Measurements from ENCODE around the gene CLIC4. TPM values are rescaled to one million over a fixed set of nuclear protein-coding genes. Genes with fewer than 3 reads are reported as not detected.
"Not testable (repeated sequence)": the region's sequence is repeated elsewhere in the genome, so short reads cannot be mapped to it uniquely, and the experiment has no call there.

Gene CLIC4
- total RNA-seq, 4 donors from 2014 or later, result 294 to 434 (median 374) TPM

- H3K27ac ChIP-seq, result no peak overlapping the region
- no peaks in the 10 kb centered on the region for H3K27me3 ChIP-seq
- H3K9me3 ChIP-seq, result no peaks in the 10 kb centered on the region
- H3K4me3 ChIP-seq, result no peak overlapping the region
- TF ChIP-seq POLR2A (IDR thresholded peaks at IDR 0.05), result no peak
- TF ChIP-seq CTCF (IDR thresholded peaks at IDR 0.05), result no peak
- DNase-seq, result no peak
- intact Hi-C loops (cut with DNase I; ENCODE audit: low total_unique reads), result no loop called here
- H3K4me1 ChIP-seq, result no peaks in the 10 kb centered on the region
- no peaks in the 10 kb centered on the region for H3K36me3 ChIP-seq
Measured at GRCh38 chr1:24888061-24888970, 143.1 kb downstream of the CLIC4 start.

- no peak overlapping the region for H3K27ac ChIP-seq
- intact Hi-C loops (cut with DNase I; ENCODE audit: low total_unique reads), result no loop called here
- no peaks in the 10 kb centered on the region for H3K4me1 ChIP-seq
- TF ChIP-seq CTCF (IDR thresholded peaks at IDR 0.05) (no peak), POLR2A (IDR thresholded peaks at IDR 0.05) (no peak)
- H3K36me3 ChIP-seq, result no peaks in the 10 kb centered on the region
- H3K9me3 ChIP-seq, result no peaks in the 10 kb centered on the region
- H3K27me3 ChIP-seq, result no peaks in the 10 kb centered on the region
- H3K4me3 ChIP-seq, result no peak overlapping the region
- no peak for DNase-seq
Measured at GRCh38 chr1:24888971-24889676, 143.9 kb downstream of the CLIC4 start.

- Histone ChIP-seq H3K36me3 (no peaks in the 10 kb centered on the region), H3K9me3 (no peaks in the 10 kb centered on the region), H3K27me3 (no peaks in the 10 kb centered on the region), H3K4me1 (no peaks in the 10 kb centered on the region), H3K27ac (no peak overlapping the region), H3K4me3 (no peak overlapping the region)
- no peak for DNase-seq
- TF ChIP-seq POLR2A (IDR thresholded peaks at IDR 0.05) (no peak), CTCF (IDR thresholded peaks at IDR 0.05) (no peak)
- intact Hi-C loops (cut with DNase I; ENCODE audit: low total_unique reads), result no loop called here
Measured at GRCh38 chr1:24890887-24891286, 145.6 kb downstream of the CLIC4 start.

- H3K4me3 ChIP-seq; H3K27me3 ChIP-seq; H3K27ac ChIP-seq; DNase-seq; intact Hi-C loops (cut with DNase I; ENCODE audit: low total_unique reads); H3K4me1 ChIP-seq; H3K36me3 ChIP-seq; H3K9me3 ChIP-seq: not testable (repeated sequence)
Measured at GRCh38 chr1:24891367-24891766, 146.1 kb downstream of the CLIC4 start.

GRCh38 chr1:24892188-24893153 is 147.2 kb downstream of the CLIC4 start:
- TF ChIP-seq POLR2A (IDR thresholded peaks at IDR 0.05) (no peak), CTCF (IDR thresholded peaks at IDR 0.05) (no peak)
- no peak for DNase-seq

More at GRCh38 chr1:24892188-24893153, 147.2 kb downstream of the CLIC4 start:
- Histone ChIP-seq H3K4me3 (no peak overlapping the region), H3K36me3 (no peaks in the 10 kb centered on the region), H3K4me1 (no peaks in the 10 kb centered on the region), H3K27ac (no peak overlapping the region), H3K9me3 (no peaks in the 10 kb centered on the region), H3K27me3 (no peaks in the 10 kb centered on the region)
- intact Hi-C loops (cut with DNase I; ENCODE audit: low total_unique reads), result no loop called here
